ENCODE measurements around the gene ARID2.

The ARID2 gene

GRCh38 chr12:45729233-45730083, at the start of gene ARID2:
ARID2 (plus strand) TSS chr12:45729706; CDS start chr12:45729837, 131 bp downstream.
- peak; percentile 72 to 81 for DNase-seq

- no peak for DNase-seq
Measured at GRCh38 chr12:45680362-45680761, 49.1 kb upstream of the ARID2 start.

GRCh38 chr12:45681465-45681864, 48.0 kb upstream of the ARID2 start:
- DNase-seq = no peak

- no peak for DNase-seq
Measured at GRCh38 chr12:45685680-45686079, 43.8 kb upstream of the ARID2 start.

- no peak for DNase-seq
Measured at GRCh38 chr12:45687081-45688015, 42.2 kb upstream of the ARID2 start.

- DNase-seq = no peak
Measured at GRCh38 chr12:45688183-45688582, 41.3 kb upstream of the ARID2 start.

- no peak for DNase-seq
Measured at GRCh38 chr12:45695035-45695434, 34.5 kb upstream of the ARID2 start.

GRCh38 chr12:45695606-45696005, 33.9 kb upstream of the ARID2 start:
- no peak for DNase-seq

- no peak for DNase-seq
Measured at GRCh38 chr12:45696049-45696448, 33.5 kb upstream of the ARID2 start.

GRCh38 chr12:45697371-45697770, 32.1 kb upstream of the ARID2 start:
- DNase-seq = no peak

- DNase-seq = no peak
Measured at GRCh38 chr12:45701296-45701695, 28.2 kb upstream of the ARID2 start.

GRCh38 chr12:45703942-45704341, 25.6 kb upstream of the ARID2 start:
- DNase-seq = no peak

- no peak for DNase-seq
Measured at GRCh38 chr12:45704968-45705367, 24.5 kb upstream of the ARID2 start.

- no peak for DNase-seq
Measured at GRCh38 chr12:45705404-45705803, 24.1 kb upstream of the ARID2 start.

- no peak for DNase-seq
Measured at GRCh38 chr12:45707241-45707857, 22.2 kb upstream of the ARID2 start.

GRCh38 chr12:45708363-45708762, 21.1 kb upstream of the ARID2 start:
- no peak for DNase-seq

- DNase-seq = no peak
Measured at GRCh38 chr12:45708901-45709300, 20.6 kb upstream of the ARID2 start.

GRCh38 chr12:45712319-45712718, 17.2 kb upstream of the ARID2 start:
- DNase-seq = no peak

GRCh38 chr12:45713078-45713477, 16.4 kb upstream of the ARID2 start:
- DNase-seq = no peak

GRCh38 chr12:45718306-45718705, 11.2 kb upstream of the ARID2 start:
- no peak for DNase-seq

GRCh38 chr12:45720069-45720468, 9.4 kb upstream of the ARID2 start:
- no peak for DNase-seq

- DNase-seq = no peak
Measured at GRCh38 chr12:45721369-45721768, 8.1 kb upstream of the ARID2 start.

- DNase-seq = no peak
Measured at GRCh38 chr12:45721954-45722353, 7.6 kb upstream of the ARID2 start.

All from hippocampal formation (tissue), 2 donors.